Measurements from ENCODE around the gene PSMD2.
A peak's percentile ranks its signal among the peaks of the same experiment; 100 is the strongest.
"Not testable (repeated sequence)": the region's sequence is repeated elsewhere in the genome, so short reads cannot be mapped to it uniquely, and the experiment has no call there.

The PSMD2 gene

DNA sequence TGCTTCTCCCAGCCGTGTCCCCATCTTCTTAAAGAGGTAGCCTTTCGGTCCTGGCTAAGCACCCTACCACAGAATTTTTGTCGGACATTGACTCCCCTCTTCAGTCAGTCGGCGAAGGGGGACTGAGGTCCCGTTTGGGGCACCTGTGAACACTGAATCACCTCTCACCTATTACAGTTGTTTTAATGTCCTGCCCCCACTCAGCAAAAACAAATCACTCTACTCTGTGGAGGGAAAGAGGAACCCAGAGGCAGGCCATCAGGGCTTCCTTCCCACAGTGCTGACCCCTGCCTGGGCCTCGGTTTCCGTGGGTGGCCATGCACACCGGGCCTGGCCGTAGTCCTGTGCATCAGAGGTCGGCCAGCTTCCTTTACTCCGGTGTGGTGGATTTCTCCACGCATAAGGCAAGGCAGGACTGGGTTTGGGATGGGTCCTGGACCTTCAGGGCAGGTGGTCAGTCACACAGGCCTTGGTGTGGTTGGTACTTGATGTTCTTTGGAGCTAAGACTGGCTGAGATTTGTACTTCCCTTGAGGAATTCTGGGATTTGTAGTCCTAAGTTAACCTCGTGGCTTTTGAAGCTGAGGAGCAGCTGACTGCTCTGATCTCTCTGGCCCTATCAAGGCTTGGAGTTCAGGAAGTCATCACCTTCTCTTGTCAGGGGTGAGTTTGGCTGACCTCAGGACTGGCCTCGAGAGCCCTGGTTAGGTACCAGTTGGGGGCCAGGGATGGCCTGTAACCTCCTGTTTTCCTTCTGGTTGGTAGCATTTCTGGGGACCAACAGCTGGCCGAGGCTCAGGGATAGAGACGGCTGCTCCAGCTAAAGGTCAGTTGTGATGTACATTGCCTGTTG is 37.7 kb downstream of the PSMD2 start:
- TF ChIP-seq, protein P1, sequence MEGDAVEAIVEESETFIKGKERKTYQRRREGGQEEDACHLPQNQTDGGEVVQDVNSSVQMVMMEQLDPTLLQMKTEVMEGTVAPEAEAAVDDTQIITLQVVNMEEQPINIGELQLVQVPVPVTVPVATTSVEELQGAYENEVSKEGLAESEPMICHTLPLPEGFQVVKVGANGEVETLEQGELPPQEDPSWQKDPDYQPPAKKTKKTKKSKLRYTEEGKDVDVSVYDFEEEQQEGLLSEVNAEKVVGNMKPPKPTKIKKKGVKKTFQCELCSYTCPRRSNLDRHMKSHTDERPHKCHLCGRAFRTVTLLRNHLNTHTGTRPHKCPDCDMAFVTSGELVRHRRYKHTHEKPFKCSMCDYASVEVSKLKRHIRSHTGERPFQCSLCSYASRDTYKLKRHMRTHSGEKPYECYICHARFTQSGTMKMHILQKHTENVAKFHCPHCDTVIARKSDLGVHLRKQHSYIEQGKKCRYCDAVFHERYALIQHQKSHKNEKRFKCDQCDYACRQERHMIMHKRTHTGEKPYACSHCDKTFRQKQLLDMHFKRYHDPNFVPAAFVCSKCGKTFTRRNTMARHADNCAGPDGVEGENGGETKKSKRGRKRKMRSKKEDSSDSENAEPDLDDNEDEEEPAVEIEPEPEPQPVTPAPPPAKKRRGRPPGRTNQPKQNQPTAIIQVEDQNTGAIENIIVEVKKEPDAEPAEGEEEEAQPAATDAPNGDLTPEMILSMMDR (IDR thresholded peaks at IDR 0.05; ENCODE audit: extremely low read depth, missing control alignments): no peak
- DNase-seq (ENCODE audit: low spot score): peak; percentile 73

DNA sequence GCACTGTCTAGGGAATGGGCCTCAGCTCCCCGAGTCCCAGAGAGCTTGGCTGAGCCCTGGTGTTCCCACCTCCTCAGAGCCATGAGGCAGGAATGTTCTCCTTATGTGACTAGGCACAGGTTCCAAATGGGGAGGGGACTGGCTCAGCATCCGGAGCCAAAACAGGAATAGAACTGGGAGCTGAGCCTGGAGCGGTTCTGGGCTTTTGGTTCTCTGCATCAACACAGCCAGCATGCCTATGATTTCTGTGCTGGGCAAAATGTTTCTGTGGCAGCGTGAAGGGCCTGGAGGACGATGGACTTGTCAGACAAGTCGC is 38.3 kb downstream of the PSMD2 start, which contains the start of gene FAM131A:
Gene FAM131A, plus strand, starts transcription at position 202 of the 316 bp plus-strand sequence. Its CDS starts 31 bp downstream, at position 233.
- TF ChIP-seq, protein P1 (IDR thresholded peaks at IDR 0.05; ENCODE audit: extremely low read depth, missing control alignments): no peak
- no peak for DNase-seq (ENCODE audit: low spot score)

GRCh38 chr3:184337981-184338380 is 38.9 kb downstream of the PSMD2 start:
- DNase-seq (ENCODE audit: low spot score): no peak
- TF ChIP-seq, protein P1 (IDR thresholded peaks at IDR 0.05; ENCODE audit: extremely low read depth, missing control alignments): no peak

- TF ChIP-seq, protein P1 (IDR thresholded peaks at IDR 0.05; ENCODE audit: extremely low read depth, missing control alignments): no peak
- DNase-seq (ENCODE audit: low spot score): peak; percentile 49
Measured at GRCh38 chr3:184338511-184338945, 39.5 kb downstream of the PSMD2 start.

DNA sequence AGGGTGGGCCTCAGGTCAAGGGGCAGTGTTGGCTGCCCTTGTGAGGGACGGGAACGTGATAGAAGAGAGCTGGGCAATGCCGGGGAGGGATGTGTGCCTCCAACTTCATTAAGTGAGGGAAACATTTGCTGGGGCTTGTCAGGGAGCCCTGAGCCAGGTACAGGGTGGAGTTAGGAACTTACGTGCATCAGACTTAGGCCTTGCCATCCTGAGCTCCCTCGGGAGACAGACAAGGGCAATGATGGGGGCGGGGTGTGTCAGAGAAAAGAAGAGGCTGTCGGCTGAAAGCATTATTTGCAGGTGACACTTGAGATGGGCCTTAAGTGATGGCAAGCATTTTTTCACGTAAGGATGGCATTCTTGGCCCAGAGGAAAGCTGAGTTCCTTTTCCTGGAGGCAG is 40.0 kb downstream of the PSMD2 start:
- TF ChIP-seq, protein P1 (IDR thresholded peaks at IDR 0.05; ENCODE audit: extremely low read depth, missing control alignments): no peak
- DNase-seq (ENCODE audit: low spot score): no peak

DNA sequence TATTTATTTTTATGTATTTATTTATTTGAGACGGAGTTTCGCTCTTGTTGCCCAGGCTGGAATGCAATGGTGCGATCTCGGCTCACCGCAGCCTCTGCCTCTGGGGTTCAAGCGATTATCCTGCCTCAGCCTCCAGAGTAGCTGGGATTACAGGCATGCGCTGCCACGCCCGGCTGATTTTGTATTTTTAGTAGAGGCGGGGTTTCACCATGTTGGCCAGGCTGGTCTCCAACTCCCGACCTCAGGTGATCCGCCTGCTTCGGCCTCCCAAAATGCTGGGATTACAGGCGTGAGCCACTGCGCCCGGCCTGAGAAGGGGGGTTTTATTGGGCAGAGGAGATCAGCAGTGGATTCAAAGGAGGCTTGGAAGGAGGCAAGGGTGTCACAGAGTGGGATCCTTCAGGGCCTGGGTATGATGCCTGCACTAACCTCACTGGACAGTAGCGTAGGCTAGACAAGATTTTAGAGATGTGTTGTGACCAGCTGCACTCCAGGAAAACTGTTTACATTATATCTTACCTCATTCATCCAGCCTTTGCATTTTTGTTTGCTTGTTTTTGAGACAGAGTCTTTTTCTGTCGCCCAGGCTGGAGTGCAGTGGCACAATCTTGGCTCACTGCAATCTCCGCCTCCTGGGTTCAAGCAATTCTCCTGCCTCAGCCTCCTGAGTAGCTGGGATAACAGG is 40.6 kb downstream of the PSMD2 start:
- DNase-seq (ENCODE audit: low spot score): not testable (repeated sequence)

DNA sequence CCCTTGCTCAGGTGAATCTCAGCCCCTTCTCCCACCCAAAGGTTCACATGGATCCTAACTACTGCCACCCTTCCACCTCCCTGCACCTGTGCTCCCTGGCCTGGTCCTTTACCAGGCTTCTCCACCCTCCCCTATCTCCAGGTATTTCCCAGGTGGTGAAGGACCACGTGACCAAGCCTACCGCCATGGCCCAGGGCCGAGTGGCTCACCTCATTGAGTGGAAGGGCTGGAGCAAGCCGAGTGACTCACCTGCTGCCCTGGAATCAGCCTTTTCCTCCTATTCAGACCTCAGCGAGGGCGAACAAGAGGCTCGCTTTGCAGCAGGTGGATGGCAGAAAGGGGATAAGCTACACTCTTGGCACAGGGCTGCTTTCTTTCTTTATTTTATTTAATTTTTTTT is 42.9 kb downstream of the PSMD2 start:
- TF ChIP-seq, protein P1 (IDR thresholded peaks at IDR 0.05; ENCODE audit: extremely low read depth, missing control alignments): no peak
- DNase-seq (ENCODE audit: low spot score): no peak
